ENCODE results near the gene SCUBE1.

SCUBE1 gene

DNA sequence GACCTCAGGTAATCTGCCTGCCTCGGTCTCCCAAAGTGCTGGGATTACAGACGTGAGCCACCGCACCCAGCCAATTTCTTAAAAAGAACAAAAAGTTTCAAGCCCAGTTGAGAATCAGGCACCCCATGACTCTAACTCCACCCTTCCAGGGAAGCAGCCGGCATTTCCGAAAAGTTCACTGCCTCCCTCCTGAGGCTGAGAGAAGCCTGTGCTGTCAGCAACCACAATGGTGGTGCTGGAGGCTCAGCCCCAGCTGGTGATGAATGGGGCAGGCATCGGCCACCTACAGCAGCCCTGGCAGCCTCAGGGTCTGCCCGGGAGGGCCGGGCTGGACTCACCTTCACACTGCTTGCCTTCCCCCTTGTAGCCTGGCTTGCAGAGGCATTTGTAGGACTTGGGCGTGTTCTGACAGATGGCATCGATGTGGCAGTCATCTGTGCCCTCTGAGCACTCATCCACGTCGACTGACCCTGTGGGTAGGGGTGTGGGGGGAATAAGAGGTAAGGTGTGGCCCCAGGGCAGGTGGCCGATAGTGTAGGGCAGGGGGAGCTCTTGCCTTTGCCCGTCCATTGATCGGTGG is 4.3 kb downstream of the SCUBE1 start:
- H3K9ac ChIP-seq (ENCODE audit: low read depth, low read length, poor library complexity, severe bottlenecking), result no peak overlapping the region
- H4K20me1 ChIP-seq (ENCODE audit: insufficient read depth, low read length, poor library complexity, severe bottlenecking), result no peaks in the 10 kb centered on the region
- H3K4me1 ChIP-seq (ENCODE audit: insufficient read depth, low read length, poor library complexity, severe bottlenecking), result no peaks in the 10 kb centered on the region
- no peaks in the 10 kb centered on the region for H3K9me3 ChIP-seq (ENCODE audit: insufficient read depth, low read depth, low read length)
- H3F3A ChIP-seq (ENCODE audit: low read depth), result no peaks in the 10 kb centered on the region
- no peaks in the 10 kb centered on the region for H3K9me2 ChIP-seq (replicated peaks; ENCODE audit: low read depth, low read length)
- no peaks in the 10 kb centered on the region for H3K27me3 ChIP-seq (ENCODE audit: insufficient read depth, low read length, poor library complexity, severe bottlenecking)
- no peaks in the 10 kb centered on the region for H3K79me2 ChIP-seq (ENCODE audit: insufficient read depth, low read length)
- H3K4me2 ChIP-seq (ENCODE audit: low read depth, low read length, poor library complexity, severe bottlenecking), result no peak overlapping the region
- no peak for TF ChIP-seq EZH2phosphoT487 (IDR thresholded peaks at IDR 0.05; ENCODE audit: borderline replicate concordance)
- no peak for TF ChIP-seq CTCF (conservative IDR thresholded peaks at IDR 0.05; ENCODE audit: low read length)
- no peaks in the 10 kb centered on the region for H3K36me3 ChIP-seq (ENCODE audit: insufficient read depth, low read length)
- H2AFZ ChIP-seq (ENCODE audit: low read length), result no peak overlapping the region
- no peak overlapping the region for H3K4me3 ChIP-seq (ENCODE audit: low read length, poor library complexity, severe bottlenecking)

DNA sequence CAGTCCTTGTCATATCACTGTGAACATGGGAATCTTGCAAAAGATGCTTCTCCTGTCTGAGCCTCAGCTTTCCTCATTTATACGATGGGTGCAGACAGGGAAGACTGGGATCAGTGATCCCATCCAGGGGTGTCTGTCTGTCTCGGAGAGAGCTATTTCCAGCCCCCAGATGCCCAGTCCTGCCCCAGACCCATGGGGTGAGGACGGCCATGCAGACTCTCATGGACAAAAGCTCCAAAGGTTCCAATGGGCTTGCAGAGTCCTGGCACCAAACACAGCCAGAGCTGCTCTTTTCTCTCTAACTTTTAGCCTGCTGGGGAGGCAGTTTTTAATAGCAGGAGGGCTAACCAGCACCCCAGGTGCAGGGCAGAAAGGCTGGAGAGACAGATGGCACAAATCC is 5.2 kb downstream of the SCUBE1 start:
- Histone ChIP-seq H2AFZ (ENCODE audit: low read length) (no peak overlapping the region), H3K4me3 (ENCODE audit: low read length, poor library complexity, severe bottlenecking) (no peak overlapping the region), H3K4me1 (ENCODE audit: insufficient read depth, low read length, poor library complexity, severe bottlenecking) (no peaks in the 10 kb centered on the region), H3K9ac (ENCODE audit: low read depth, low read length, poor library complexity, severe bottlenecking) (no peak overlapping the region), H3K9me3 (ENCODE audit: insufficient read depth, low read depth, low read length) (no peaks in the 10 kb centered on the region), H3K4me2 (ENCODE audit: low read depth, low read length, poor library complexity, severe bottlenecking) (no peak overlapping the region), H3K27me3 (ENCODE audit: insufficient read depth, low read length, poor library complexity, severe bottlenecking) (no peaks in the 10 kb centered on the region), H4K20me1 (ENCODE audit: insufficient read depth, low read length, poor library complexity, severe bottlenecking) (no peaks in the 10 kb centered on the region), H3K9me2 (replicated peaks; ENCODE audit: low read depth, low read length) (no peaks in the 10 kb centered on the region), H3K36me3 (ENCODE audit: insufficient read depth, low read length) (no peaks in the 10 kb centered on the region), H3K79me2 (ENCODE audit: insufficient read depth, low read length) (no peaks in the 10 kb centered on the region), H3F3A (ENCODE audit: low read depth) (no peaks in the 10 kb centered on the region)
- TF ChIP-seq EZH2phosphoT487 (IDR thresholded peaks at IDR 0.05; ENCODE audit: borderline replicate concordance) (no peak), CTCF (conservative IDR thresholded peaks at IDR 0.05; ENCODE audit: low read length) (no peak)

DNA sequence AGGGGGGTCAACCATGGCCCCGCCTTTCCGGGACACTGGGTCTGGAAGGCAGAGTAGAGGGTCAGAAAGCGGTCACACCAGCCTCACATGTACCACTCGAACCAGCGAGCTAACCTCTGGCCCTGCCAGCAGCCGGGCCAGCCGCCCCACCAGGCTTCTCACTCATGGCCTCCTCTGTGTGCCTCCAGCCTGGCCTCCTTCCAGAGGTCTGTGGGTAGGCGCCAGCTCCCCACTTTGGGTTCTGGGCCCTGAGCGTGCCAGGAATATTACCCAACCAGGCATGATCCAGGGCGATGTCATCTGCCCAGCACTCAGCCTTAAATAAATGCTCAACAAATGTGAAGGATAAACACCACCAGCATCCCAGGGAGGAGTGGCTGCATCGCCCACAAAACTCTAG is 5.8 kb downstream of the SCUBE1 start:
- Histone ChIP-seq H3K9ac (ENCODE audit: low read depth, low read length, poor library complexity, severe bottlenecking) (no peak overlapping the region), H3K9me3 (ENCODE audit: insufficient read depth, low read depth, low read length) (no peaks in the 10 kb centered on the region), H3K4me2 (ENCODE audit: low read depth, low read length, poor library complexity, severe bottlenecking) (no peak overlapping the region), H3K27me3 (ENCODE audit: insufficient read depth, low read length, poor library complexity, severe bottlenecking) (no peaks in the 10 kb centered on the region), H3K4me3 (ENCODE audit: low read length, poor library complexity, severe bottlenecking) (no peak overlapping the region), H3F3A (ENCODE audit: low read depth) (no peaks in the 10 kb centered on the region), H3K4me1 (ENCODE audit: insufficient read depth, low read length, poor library complexity, severe bottlenecking) (no peaks in the 10 kb centered on the region), H3K9me2 (replicated peaks; ENCODE audit: low read depth, low read length) (no peaks in the 10 kb centered on the region), H3K36me3 (ENCODE audit: insufficient read depth, low read length) (no peaks in the 10 kb centered on the region), H2AFZ (ENCODE audit: low read length) (no peak overlapping the region), H3K79me2 (ENCODE audit: insufficient read depth, low read length) (no peaks in the 10 kb centered on the region), H4K20me1 (ENCODE audit: insufficient read depth, low read length, poor library complexity, severe bottlenecking) (no peaks in the 10 kb centered on the region)
- no peak for TF ChIP-seq CTCF (conservative IDR thresholded peaks at IDR 0.05; ENCODE audit: low read length)
- TF ChIP-seq EZH2phosphoT487 (IDR thresholded peaks at IDR 0.05; ENCODE audit: borderline replicate concordance), result no peak

Measured in Loucy (cell line).